A549 (cell line): ENCODE data around the gene MAPK1. TPM values are rescaled to one million over a fixed set of nuclear protein-coding genes. Genes with fewer than 3 reads are reported as not detected.

Experiments
- ATAC-seq, 2 experiments: fragments of 200-7000 bp in 1 of 2; fragments of >200 bp in 1 of 2; cut with Nextera tagmentation in 1 of 2; cut with Tn5 transposase in 1 of 2; 3 replicates each; pipeline versions ENCODE4 v1.8.0 to v1.9.1; 2018 to 2020; ENCODE audit warnings: mild to moderate bottlenecking in 1 of 2, moderate library complexity in 1 of 2
- CTCF ChIA-PET: fragments of 300-600 bp; sonication (Branson Sonifier 250); formaldehyde crosslinking; extraction: SDS; loops from one replicate; lab custom pipeline; 2021; ENCODE audit warnings: antibody characterized with exemption, inconsistent platforms; lab: Yijun Ruan, JAX
- POLR2A ChIA-PET: fragments of 350-600 bp; formaldehyde crosslinking; extraction: SDS; loops from one replicate; lab custom pipeline; 2021; ENCODE audit warnings: antibody characterized with exemption, inconsistent platforms; lab: Yijun Ruan, JAX
- DNase-seq, 2 experiments: peaks; one replicate each; pipeline versions ENCODE4 v3.0.0 to v3.0.0-alpha.2; 2011 to 2016; ENCODE audit warnings: low read depth in 1 of 2, low spot score in 1 of 2
- FAIRE-seq: peaks from 2 replicates; lab custom pipeline; 2011; peaks lifted over from hg19 to GRCh38; lab: Jason Lieb, UNC
- H3K27ac ChIP-seq, 2 experiments: fragments of >200 bp; sonication (Bioruptor Twin); formaldehyde crosslinking; 3 replicates each; pipeline ENCODE4 v1.5.1; 2016 to 2017
- H3K4me1 ChIP-seq: fragments of >200 bp; sonication (Bioruptor Twin); formaldehyde crosslinking; 3 replicates; pipeline ENCODE4 v1.6.1; 2016
- H3K4me2 ChIP-seq: fragments of >200 bp; sonication (Bioruptor Twin); formaldehyde crosslinking; 3 replicates; pipeline ENCODE4 v1.6.1; 2016
- H3K4me3 ChIP-seq: fragments of >200 bp; sonication (Bioruptor Twin); formaldehyde crosslinking; 3 replicates; pipeline ENCODE4 v1.5.1; 2016
- H3K9me3 ChIP-seq: fragments of >200 bp; sonication (Bioruptor Twin); formaldehyde crosslinking; 3 replicates; pipeline ENCODE4 v1.6.1; 2016
- EHF ChIP-seq: fragments of 250-450 bp; sonication (Bioruptor Pico); IDR thresholded peaks from 2 replicates; pipeline ENCODE4 v1.5.0; 2020; ENCODE audit warnings: mild to moderate bottlenecking
- FOSL2 ChIP-seq, 2 experiments: fragments of 450-650 bp in 1 of 2; fragments of >200 bp in 1 of 2; sonication (Bioruptor Twin) in 1 of 2; formaldehyde crosslinking; IDR thresholded peaks; 2 replicates each; pipeline versions ENCODE4 v1.5.0 to v1.6.1; 2016 to 2020; ENCODE audit warnings: mild to moderate bottlenecking in 1 of 2, moderate library complexity in 1 of 2
- HDAC2 ChIP-seq: fragments of 200-600 bp; sonication (generic); IDR thresholded peaks from 2 replicates; pipeline ENCODE4 v1.6.1; 2016
- JUN ChIP-seq, 2 experiments: fragments of >200 bp; sonication (Bioruptor Twin); formaldehyde crosslinking; IDR thresholded peaks; 2 replicates in 1 of 2; 3 replicates in 1 of 2; pipeline ENCODE4 v1.6.1; 2016 to 2017
- JUNB ChIP-seq: fragments of >200 bp; sonication (Bioruptor Twin); formaldehyde crosslinking; IDR thresholded peaks from 2 replicates; pipeline ENCODE4 v1.6.1; 2016
- KDM1A ChIP-seq: fragments of 200-600 bp; sonication (generic); IDR thresholded peaks from 2 replicates; pipeline ENCODE4 v1.6.1; 2016; ENCODE audit warnings: low read depth, mild to moderate bottlenecking
- KDM5A ChIP-seq: fragments of 200-600 bp; sonication (generic); IDR thresholded peaks from 2 replicates; pipeline ENCODE4 v1.6.1; 2016; ENCODE audit warnings: antibody characterized with exemption, mild to moderate bottlenecking
- NPAS2 ChIP-seq: fragments of 250-450 bp; sonication (Bioruptor Pico); IDR thresholded peaks from 2 replicates; pipeline ENCODE4 v1.8.0; 2022; ENCODE audit warnings: mild to moderate bottlenecking, moderate library complexity, borderline replicate concordance
- NR3C1 ChIP-seq: fragments of >200 bp; sonication (Bioruptor Twin); formaldehyde crosslinking; IDR thresholded peaks from 3 replicates; pipeline ENCODE4 v1.6.1; 2017
- POLR2A ChIP-seq: IDR thresholded peaks from 2 replicates; pipeline ENCODE4 v1.6.1; 2012; ENCODE audit warnings: mild to moderate bottlenecking, low read length
- POLR2AphosphoS2 ChIP-seq: conservative IDR thresholded peaks from 2 replicates; pipeline ENCODE4 v1.6.1; 2012; ENCODE audit warnings: low read length, improper control_type of control experiment, inconsistent platforms
- RARB ChIP-seq: fragments of 250-450 bp; sonication (Bioruptor Pico); IDR thresholded peaks from 2 replicates; pipeline ENCODE4 v1.8.0; 2021; ENCODE audit warnings: mild to moderate bottlenecking, moderate library complexity
- RFX5 ChIP-seq: fragments of 450-650 bp; IDR thresholded peaks from 2 replicates; pipeline ENCODE4 v1.7.1; 2014; ENCODE audit warnings: antibody characterized with exemption, mild to moderate bottlenecking, moderate library complexity
- SREBF2 ChIP-seq: fragments of 450-650 bp; IDR thresholded peaks from 2 replicates; pipeline ENCODE4 v1.6.1; 2014; ENCODE audit warnings: mild to moderate bottlenecking, moderate library complexity
- TFCP2L1 ChIP-seq: fragments of 250-450 bp; sonication (Bioruptor Pico); IDR thresholded peaks from 2 replicates; pipeline ENCODE4 v1.5.0; 2021; ENCODE audit warnings: mild to moderate bottlenecking
- ZFP36 ChIP-seq: fragments of 450-650 bp; IDR thresholded peaks from 2 replicates; pipeline ENCODE4 v1.6.1; 2014; ENCODE audit warnings: borderline replicate concordance; ENCODE audit not compliant: partially characterized antibody
- ZSCAN20 ChIP-seq: fragments of 250-450 bp; sonication (Bioruptor Pico); IDR thresholded peaks from 2 replicates; pipeline ENCODE4 v1.8.0; 2022; ENCODE audit warnings: mild to moderate bottlenecking, moderate library complexity
- WGBS: methylation state at CpG from one replicate; pipeline ENCODE4 v1.1.6; 2017; ENCODE audit errors: missing lambda C conversion rate; 5-methylcytosine and 5-hydroxymethylcytosine counted together
- polyA plus RNA-seq, 4 experiments: library from polyadenylated mRNA; depleted of rRNA in 3 of 4; stranded (reverse); fragments of >200 nt; fragmentation: RNase III in 1 of 4; extraction: RNeasy Plus Mini Kit Qiagen cat#74134 plus additional on column Dnase treatment in 1 of 4; gene quantifications; 2 replicates in 3 of 4; 3 replicates in 1 of 4; pipeline ENCODE4 v1.2.3, GENCODE V29; 2011 to 2017
- TF ChIP-seq, protein P1 (sequence below): fragments of 200-600 bp; sonication (generic); IDR thresholded peaks from 2 replicates; pipeline ENCODE4 v1.6.1; 2016; ENCODE audit warnings: antibody characterized with exemption, mild to moderate bottlenecking, moderate library complexity
- TF ChIP-seq, protein P2 (sequence below): IDR thresholded peaks from 2 replicates; pipeline ENCODE4 v1.6.1; 2012; ENCODE audit warnings: low read depth, borderline replicate concordance
- TF ChIP-seq, protein P3 (sequence below): fragments of 150-350 bp; IDR thresholded peaks from 2 replicates; pipeline ENCODE4 v1.6.1; 2014; ENCODE audit warnings: low read depth, mild to moderate bottlenecking, low read length

MAPK1 gene
- polyA plus RNA-seq, 2 of the 4 experiments (the other 2 are of a cell fraction), result 28.8 to 85.5 TPM

DNA sequence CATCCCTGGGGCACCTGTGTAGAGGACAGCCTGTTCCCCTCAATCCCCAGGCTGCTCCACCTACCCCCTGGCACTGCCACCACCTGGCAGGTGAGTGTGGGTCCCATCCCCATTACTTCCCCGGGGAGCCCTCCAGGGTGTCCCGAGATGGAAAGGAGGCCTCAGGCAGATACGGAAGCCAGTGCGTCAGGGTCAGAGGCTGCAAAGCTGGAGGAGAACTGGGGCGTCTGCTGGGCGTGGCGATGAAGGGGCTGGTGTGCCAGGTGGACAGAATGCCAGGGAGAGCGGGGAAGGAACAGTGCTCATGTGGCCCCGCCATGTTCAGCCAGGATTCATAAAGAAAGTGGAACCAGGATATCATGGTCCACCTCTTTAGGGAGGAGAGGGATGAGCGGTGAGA, 139.7 kb downstream of the MAPK1 start:
- DNase-seq, result no peak
- ATAC-seq, result no peak
- POLR2A ChIA-PET, result interaction anchor here (2.8 kb wide), 1 partner anchor 8 kb away, joined by 15 read pairs; the partner anchor contains the start of gene YPEL1
- TF ChIP-seq, protein P1, sequence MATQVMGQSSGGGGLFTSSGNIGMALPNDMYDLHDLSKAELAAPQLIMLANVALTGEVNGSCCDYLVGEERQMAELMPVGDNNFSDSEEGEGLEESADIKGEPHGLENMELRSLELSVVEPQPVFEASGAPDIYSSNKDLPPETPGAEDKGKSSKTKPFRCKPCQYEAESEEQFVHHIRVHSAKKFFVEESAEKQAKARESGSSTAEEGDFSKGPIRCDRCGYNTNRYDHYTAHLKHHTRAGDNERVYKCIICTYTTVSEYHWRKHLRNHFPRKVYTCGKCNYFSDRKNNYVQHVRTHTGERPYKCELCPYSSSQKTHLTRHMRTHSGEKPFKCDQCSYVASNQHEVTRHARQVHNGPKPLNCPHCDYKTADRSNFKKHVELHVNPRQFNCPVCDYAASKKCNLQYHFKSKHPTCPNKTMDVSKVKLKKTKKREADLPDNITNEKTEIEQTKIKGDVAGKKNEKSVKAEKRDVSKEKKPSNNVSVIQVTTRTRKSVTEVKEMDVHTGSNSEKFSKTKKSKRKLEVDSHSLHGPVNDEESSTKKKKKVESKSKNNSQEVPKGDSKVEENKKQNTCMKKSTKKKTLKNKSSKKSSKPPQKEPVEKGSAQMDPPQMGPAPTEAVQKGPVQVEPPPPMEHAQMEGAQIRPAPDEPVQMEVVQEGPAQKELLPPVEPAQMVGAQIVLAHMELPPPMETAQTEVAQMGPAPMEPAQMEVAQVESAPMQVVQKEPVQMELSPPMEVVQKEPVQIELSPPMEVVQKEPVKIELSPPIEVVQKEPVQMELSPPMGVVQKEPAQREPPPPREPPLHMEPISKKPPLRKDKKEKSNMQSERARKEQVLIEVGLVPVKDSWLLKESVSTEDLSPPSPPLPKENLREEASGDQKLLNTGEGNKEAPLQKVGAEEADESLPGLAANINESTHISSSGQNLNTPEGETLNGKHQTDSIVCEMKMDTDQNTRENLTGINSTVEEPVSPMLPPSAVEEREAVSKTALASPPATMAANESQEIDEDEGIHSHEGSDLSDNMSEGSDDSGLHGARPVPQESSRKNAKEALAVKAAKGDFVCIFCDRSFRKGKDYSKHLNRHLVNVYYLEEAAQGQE, result no peak
- no peak for TF ChIP-seq HDAC2
- no peak for TF ChIP-seq NR3C1
- no peak for TF ChIP-seq NPAS2 (CRISPR knock-in tag)
- TF ChIP-seq KDM5A, result no peak
- TF ChIP-seq FOSL2 (IDR thresholded peaks at IDR 0.05), result no peak
- no peak for TF ChIP-seq FOSL2 (CRISPR knock-in tag; IDR thresholded peaks at IDR 0.05)
- CTCF ChIA-PET, result interaction anchor here (1.1 to 1.4 kb wide), 2 partner anchors 11 to 14 kb away, joined by 3 to 4 read pairs; no protein-coding TSS in a partner anchor
- H3K4me1 ChIP-seq, result no peaks in the 10 kb centered on the region
- no peak overlapping the region for H3K4me2 ChIP-seq
- WGBS, result 64% methylated on average over 9 of the region's 10 CpGs
- H3K4me3 ChIP-seq, result no peak overlapping the region
- no peak overlapping the region for H3K27ac ChIP-seq
- no peak for FAIRE-seq
- H3K9me3 ChIP-seq, result no peaks in the 10 kb centered on the region

DNA sequence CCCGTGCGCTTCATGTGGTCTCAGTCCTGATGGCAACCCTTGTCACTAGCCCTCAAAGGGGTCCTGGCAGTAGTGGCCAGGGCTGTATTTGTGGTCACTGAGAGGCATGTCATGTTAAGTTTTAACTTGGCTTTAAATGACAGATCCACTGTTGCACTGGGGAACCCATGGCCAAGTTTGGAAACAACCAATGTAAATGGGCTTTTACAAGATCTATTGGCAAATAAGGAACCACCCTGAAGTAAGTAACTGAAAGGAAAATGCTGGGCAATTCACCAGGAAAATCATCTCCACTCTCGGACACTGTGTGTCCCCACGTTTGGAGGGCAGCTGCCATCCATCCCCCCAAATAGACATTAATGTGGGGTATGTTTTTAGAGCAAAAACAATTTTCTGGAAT, 140.3 kb downstream of the MAPK1 start:
- Histone ChIP-seq H3K9me3 (no peaks in the 10 kb centered on the region), H3K27ac (no peak overlapping the region), H3K4me2 (no peak overlapping the region), H3K4me3 (no peak overlapping the region), H3K4me1 (no peaks in the 10 kb centered on the region)
- FAIRE-seq (no peak), ATAC-seq (no peak), DNase-seq (no peak)
- CTCF ChIA-PET, result interaction anchor here (1.1 to 1.4 kb wide), 2 partner anchors 10 to 14 kb away, joined by 3 to 4 read pairs; no protein-coding TSS in a partner anchor
- 46% methylated on average over 3 of the region's 4 CpGs for WGBS
- POLR2A ChIA-PET, result interaction anchor here (2.8 kb wide), 1 partner anchor 9 kb away, joined by 15 read pairs; the partner anchor contains the start of gene YPEL1
- TF ChIP-seq TFCP2L1 (no peak), KDM5A (no peak), JUN (IDR thresholded peaks at IDR 0.05) (no peak), POLR2AphosphoS2 (no peak), RARB (CRISPR knock-in tag) (no peak), JUNB (no peak), NPAS2 (CRISPR knock-in tag) (no peak), ZSCAN20 (CRISPR knock-in tag) (no peak), EHF (CRISPR knock-in tag) (no peak), SREBF2 (no peak), KDM1A (no peak), ZFP36 (no peak), RFX5 (no peak), POLR2A (no peak)
- TF ChIP-seq, protein P2, sequence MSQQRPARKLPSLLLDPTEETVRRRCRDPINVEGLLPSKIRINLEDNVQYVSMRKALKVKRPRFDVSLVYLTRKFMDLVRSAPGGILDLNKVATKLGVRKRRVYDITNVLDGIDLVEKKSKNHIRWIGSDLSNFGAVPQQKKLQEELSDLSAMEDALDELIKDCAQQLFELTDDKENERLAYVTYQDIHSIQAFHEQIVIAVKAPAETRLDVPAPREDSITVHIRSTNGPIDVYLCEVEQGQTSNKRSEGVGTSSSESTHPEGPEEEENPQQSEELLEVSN, result no peak
- TF ChIP-seq, protein P3, sequence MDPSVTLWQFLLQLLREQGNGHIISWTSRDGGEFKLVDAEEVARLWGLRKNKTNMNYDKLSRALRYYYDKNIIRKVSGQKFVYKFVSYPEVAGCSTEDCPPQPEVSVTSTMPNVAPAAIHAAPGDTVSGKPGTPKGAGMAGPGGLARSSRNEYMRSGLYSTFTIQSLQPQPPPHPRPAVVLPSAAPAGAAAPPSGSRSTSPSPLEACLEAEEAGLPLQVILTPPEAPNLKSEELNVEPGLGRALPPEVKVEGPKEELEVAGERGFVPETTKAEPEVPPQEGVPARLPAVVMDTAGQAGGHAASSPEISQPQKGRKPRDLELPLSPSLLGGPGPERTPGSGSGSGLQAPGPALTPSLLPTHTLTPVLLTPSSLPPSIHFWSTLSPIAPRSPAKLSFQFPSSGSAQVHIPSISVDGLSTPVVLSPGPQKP, result no peak
